ENCODE data around the gene STYXL2. TPM values are rescaled to one million over a fixed set of nuclear protein-coding genes. Genes with fewer than 3 reads are reported as not detected.

Gene STYXL2
- total and polyA plus RNA-seq, 2 donors (not counting 3 experiments of a cell fraction or from before 2014, with no cell fraction given) = not detected

- Histone ChIP-seq H3K27ac (ENCODE audit: insufficient read depth, low read depth, low read length) (no peak overlapping the region), H3K9me3 (replicated peaks; ENCODE audit: control insufficient read depth, insufficient read depth, low read length) (no peaks in the 10 kb centered on the region), H3K4me1 (ENCODE audit: control insufficient read depth, extremely low read depth, insufficient read depth, low read length) (no peaks in the 10 kb centered on the region), H3K27me3 (ENCODE audit: control insufficient read depth in 2 of 2, insufficient read depth in 2 of 2, low read length in 2 of 2) (peaks cover 0 to 5% of the 10 kb centered on the region in 2 experiments), H3K9ac (replicated peaks; ENCODE audit: extremely low read depth, insufficient read depth, low read length) (no peak overlapping the region), H3K79me2 (ENCODE audit: control insufficient read depth, insufficient read depth, low read length) (no peaks in the 10 kb centered on the region), H3K4me2 (ENCODE audit: insufficient read depth, low read length) (no peak overlapping the region), H2AFZ (ENCODE audit: low read depth, low read length) (no peak overlapping the region), H3K9me1 (replicated peaks; ENCODE audit: control insufficient read depth, extremely low read depth, insufficient read depth, low read length) (no peaks in the 10 kb centered on the region), H4K20me1 (replicated peaks; ENCODE audit: control insufficient read depth, extremely low read depth, insufficient read depth, low read length) (no peaks in the 10 kb centered on the region), H3K36me3 (ENCODE audit: control insufficient read depth in 2 of 2, extremely low read depth in 1 of 2, insufficient read depth in 2 of 2, low read length in 2 of 2) (no peaks in the 10 kb centered on the region), H3K4me3 (replicated peaks in 1 of 3; ENCODE audit: insufficient read depth in 1 of 3, low read depth in 1 of 3, low read length in 3 of 3) (no peak overlapping the region)
- FAIRE-seq (no peak), DNase-seq (ENCODE audit: low read depth, low spot score) (no peak)
- no peak for TF ChIP-seq JUN (IDR thresholded peaks at IDR 0.05; ENCODE audit: borderline replicate concordance, insufficient read depth, insufficient read length, low read depth)
- TF ChIP-seq FOS (IDR thresholded peaks at IDR 0.05; ENCODE audit: borderline replicate concordance, insufficient read depth, low read length) = no peak
- no peak for TF ChIP-seq CTCF (IDR thresholded peaks at IDR 0.05; ENCODE audit: extremely low read depth in 1 of 2, insufficient read depth in 1 of 2, low read depth in 1 of 2, low read length in 2 of 2)
- no peak for TF ChIP-seq MAX (IDR thresholded peaks at IDR 0.05; ENCODE audit: insufficient read depth, insufficient read length)
- TF ChIP-seq MYC (IDR thresholded peaks at IDR 0.05; ENCODE audit: low read depth, low read length) = no peak
- TF ChIP-seq POLR2A (IDR thresholded peaks at IDR 0.05; ENCODE audit: low read depth, low read length) = no peak
- TF ChIP-seq GATA2 (IDR thresholded peaks at IDR 0.05; ENCODE audit: insufficient read depth, insufficient read length, low read depth, low read length) = no peak
- TF ChIP-seq POLR2AphosphoS5 (IDR thresholded peaks at IDR 0.05; ENCODE audit: insufficient read depth, low read depth, low read length) = no peak
- TF ChIP-seq EZH2 (IDR thresholded peaks at IDR 0.05; ENCODE audit: borderline replicate concordance, low read depth, low read length, severe bottlenecking) = no peak
- intact Hi-C loops (cut with micrococcal nuclease) = loop anchor here (5.0 kb wide), 2 partner anchors 58 to 623 kb away; no protein-coding TSS in a partner anchor
- dilution Hi-C loops (cut with MboI; ENCODE audit: extremely low pct_ligation_motif_present, low sequenced_read_pairs) = no loop called here
- ChIA-PET CTCF (interaction anchor here (3.0 to 12.6 kb wide), 3 partner anchors 154 to 476 kb away, joined by 21 to 509 read pairs (median 78); no protein-coding TSS in a partner anchor), POLR2A (no interaction called here)
- no TSS peak for BruUV-seq (replicated peaks)
These were observed 29.3 kb upstream of the STYXL2 start for GRCh38 chr1:167064621-167065020.

All from endothelial cell of umbilical vein (primary cell).